ENCODE measurements around the gene PRR35.

- no peak for TF ChIP-seq EZH2 (IDR thresholded peaks at IDR 0.05; ENCODE audit: insufficient read depth, poor library complexity, severe bottlenecking)
- no peak for TF ChIP-seq EZH2phosphoT487 (IDR thresholded peaks at IDR 0.05; ENCODE audit: insufficient read depth, low read depth)
Observed at GRCh38 chr16:559021-559380, 1.2 kb upstream of the PRR35 start.
